HG03575 (cell line): ENCODE results near the gene ARHGEF35.
"Not testable (repeated sequence)": the region's sequence is repeated elsewhere in the genome, so short reads cannot be mapped to it uniquely, and the experiment has no call there.

Experiments used
- ATAC-seq: cut with Tn5 transposase; IDR thresholded peaks from one replicate; pipeline ENCODE4 v1.9.1; 2021; ENCODE audit not compliant: unreplicated experiment, insufficient number of reproducible peaks, low FRiP score; ENCODE audit errors: extremely low read depth

ARHGEF35 gene

GRCh38 chr7:144195212-144195872 is at the start of gene ARHGEF35:
Gene ARHGEF35 (minus strand): TSS chr7:144195833. CDS start chr7:144188383, 7,450 bp downstream.
- not testable (repeated sequence) for ATAC-seq

- ATAC-seq, result not testable (repeated sequence)
Measured at GRCh38 chr7:144245372-144245771, 49.7 kb upstream of the ARHGEF35 start.

DNA sequence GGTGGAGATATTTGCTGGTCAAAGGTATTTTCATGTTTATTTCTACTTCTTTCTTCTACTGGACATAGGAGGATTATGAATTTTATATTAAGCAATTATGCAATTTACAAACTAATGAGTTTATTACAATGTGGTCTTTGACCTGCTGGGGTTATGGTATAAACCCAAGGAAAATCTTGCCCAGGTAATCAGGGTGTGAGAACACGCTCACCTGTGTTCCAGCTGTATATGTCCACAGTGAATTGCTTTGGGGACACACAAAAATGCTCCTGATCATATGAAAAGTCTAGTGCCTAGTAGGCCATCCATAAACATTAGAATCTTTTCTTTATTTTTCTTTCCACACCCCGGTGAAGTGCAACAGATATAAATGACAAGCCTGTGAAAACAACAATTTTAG is 43.7 kb upstream of the ARHGEF35 start, which contains the start of gene OR2A42:
Gene OR2A42, minus strand, starts transcription at position 241 of the 400 bp plus-strand sequence. CDS start 6,762 bp downstream, outside the sequence.
- not testable (repeated sequence) for ATAC-seq

GRCh38 chr7:144238530-144239082 is 43.0 kb upstream of the ARHGEF35 start:
- not testable (repeated sequence) for ATAC-seq

DNA sequence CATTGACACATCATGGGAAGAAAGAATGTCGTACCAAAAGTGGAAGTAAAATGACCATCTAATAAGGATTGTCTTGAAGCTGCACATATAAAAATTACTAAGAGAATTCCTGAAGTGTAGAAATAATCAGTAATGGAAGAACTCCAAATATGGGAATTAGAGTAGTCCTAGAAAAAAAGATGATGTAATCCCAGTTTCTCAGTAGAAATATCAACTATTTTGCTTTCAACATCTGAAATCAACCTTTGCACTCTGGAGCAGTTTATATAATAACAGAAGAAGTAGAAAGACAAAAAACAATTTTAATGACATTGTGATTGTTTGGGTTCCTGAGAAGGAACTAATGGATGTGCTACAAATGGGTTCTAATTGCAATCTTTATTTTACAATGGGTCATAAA is 37.4 kb upstream of the ARHGEF35 start:
- not testable (repeated sequence) for ATAC-seq

DNA sequence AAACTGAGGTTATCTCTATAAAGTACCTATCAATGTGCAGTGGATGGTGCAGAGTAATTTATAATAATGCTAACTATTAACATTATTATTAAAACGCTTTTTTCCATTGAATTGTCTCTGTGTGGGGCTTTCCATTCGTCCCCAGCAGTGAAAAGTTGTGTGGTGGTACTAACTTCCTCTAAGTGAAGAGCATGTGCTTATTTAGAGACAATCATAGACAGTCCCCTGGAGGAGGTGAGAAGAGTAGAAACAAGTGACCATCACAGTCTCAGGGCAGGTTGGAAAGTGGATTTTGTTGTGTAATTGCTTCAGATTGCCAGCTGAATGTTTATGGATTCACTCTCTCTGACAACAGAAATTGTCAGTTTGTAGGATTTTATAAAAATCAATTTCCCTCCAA is 35.4 kb upstream of the ARHGEF35 start:
- ATAC-seq, result not testable (repeated sequence)

DNA sequence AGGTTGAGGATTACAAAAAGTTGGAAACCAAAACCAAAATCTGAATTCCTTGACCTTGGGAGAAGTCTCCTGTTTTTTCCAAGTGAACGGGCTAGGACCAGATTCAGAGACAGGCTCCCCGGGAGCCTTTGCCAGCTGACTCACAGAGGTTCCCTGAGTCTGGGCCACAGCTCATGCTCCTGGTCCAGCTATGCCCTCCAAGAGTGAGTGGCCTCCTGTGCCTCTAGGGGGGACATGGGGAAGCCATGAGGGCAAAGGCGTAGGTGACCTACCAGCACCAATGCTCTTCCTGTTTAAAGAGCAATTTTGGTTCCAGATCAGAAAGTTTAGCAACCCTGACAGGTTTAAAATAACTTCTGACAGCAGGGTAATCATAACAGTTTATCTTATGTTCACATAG is 33.2 kb upstream of the ARHGEF35 start:
- not testable (repeated sequence) for ATAC-seq

- ATAC-seq, result not testable (repeated sequence)
Measured at GRCh38 chr7:144226866-144227265, 31.2 kb upstream of the ARHGEF35 start.

- ATAC-seq, result not testable (repeated sequence)
Measured at GRCh38 chr7:144223675-144224074, 28.0 kb upstream of the ARHGEF35 start.

DNA sequence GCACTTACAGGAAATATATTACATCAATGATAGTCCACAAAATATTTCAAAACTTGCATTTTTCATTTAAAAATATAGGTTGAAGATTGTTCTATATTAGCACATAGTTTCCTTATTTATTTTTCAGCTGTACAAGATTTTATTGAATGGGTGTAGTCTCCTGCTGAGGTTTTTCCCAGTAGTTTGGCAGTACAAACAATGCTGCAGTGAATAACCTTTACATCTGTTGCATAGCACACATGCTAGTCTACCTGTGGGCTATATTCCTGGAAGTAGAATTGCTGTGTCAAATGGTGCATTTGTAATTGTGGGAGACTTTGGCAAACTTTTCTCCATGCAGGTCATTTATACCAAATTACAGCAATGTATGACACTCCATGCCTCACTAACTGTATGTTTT is 24.9 kb upstream of the ARHGEF35 start:
- ATAC-seq, result not testable (repeated sequence)

- ATAC-seq, result not testable (repeated sequence)
Measured at GRCh38 chr7:144219149-144219548, 23.5 kb upstream of the ARHGEF35 start.

DNA sequence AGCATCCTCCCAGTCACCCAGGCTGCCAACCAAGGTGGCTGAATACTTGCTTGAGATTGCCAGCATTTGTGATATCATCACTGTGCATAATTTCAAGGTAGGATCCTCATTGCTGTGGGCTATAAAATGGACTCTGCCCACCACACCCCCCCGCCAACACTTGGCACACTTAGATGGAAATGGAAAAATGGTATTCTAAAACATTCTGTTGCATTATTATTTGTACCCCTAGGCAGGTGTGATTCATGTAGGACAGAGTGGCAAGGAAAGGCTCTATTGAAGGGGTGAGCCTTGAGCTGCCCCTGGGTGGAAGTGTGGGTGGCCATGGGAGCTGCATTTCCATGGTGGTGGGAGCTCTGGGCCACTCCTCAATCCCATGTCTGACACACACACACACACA is 22.9 kb upstream of the ARHGEF35 start:
- not testable (repeated sequence) for ATAC-seq

- not testable (repeated sequence) for ATAC-seq
Measured at GRCh38 chr7:144217200-144217599, 21.6 kb upstream of the ARHGEF35 start.

DNA sequence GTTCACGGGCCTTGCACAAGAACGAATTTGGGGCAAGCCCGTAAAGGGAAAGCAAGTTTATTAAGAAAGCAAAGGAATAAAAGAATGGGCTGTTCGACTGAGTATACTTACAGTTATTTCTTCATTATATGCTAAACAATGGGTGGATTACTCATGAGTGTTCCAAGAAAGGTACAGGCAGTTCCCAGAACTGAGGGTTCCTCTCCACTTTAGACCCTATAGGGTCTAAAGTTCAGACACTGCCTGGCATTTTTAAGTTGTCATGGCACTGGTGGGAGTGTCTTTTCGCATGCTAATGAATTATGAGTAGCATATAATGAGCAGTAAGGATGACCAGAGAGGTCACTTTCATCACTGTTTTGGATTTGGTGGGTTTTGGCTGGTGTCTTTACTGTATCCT is 9.7 kb upstream of the ARHGEF35 start:
- ATAC-seq, result not testable (repeated sequence)

- not testable (repeated sequence) for ATAC-seq
Measured at GRCh38 chr7:144203086-144203485, 7.5 kb upstream of the ARHGEF35 start.

DNA sequence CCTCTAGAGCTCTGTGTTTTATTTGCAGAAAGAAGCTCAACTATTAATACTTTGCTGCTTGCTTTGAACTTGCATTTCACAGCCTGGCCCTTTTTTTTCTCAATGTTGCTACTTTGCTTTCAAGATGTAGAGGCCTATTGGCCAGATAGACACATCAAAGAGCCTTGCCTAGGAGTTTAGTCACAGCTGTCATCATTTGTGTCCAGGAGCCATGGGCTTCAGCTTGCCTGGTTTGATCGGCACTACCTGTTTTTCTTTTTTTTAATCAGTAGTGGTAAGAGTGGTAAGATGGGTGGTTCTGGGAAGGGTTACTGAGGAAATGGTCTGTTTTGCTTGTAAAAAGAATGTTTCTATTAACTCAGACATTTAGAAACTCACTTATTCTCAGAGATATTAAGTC is 6.3 kb upstream of the ARHGEF35 start:
- not testable (repeated sequence) for ATAC-seq

DNA sequence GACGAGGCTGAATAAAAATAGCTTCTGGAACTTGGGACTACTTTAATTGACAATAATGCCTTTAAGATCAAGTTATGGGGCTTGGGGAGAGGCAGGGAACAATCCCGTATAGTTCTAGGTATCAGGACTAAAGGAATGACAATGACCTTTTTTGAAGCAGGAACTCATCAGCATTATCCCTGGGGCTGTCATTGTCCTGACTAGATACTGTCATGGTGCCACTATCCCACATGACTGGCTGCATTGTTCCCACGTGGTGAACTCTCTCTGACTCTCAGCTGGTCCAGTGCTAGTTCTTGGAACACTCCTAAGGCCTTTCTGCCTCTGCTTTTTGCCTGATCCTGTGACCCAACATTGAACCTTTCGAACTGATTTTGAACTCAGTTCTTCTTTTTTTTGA is 3.3 kb upstream of the ARHGEF35 start:
- not testable (repeated sequence) for ATAC-seq

DNA sequence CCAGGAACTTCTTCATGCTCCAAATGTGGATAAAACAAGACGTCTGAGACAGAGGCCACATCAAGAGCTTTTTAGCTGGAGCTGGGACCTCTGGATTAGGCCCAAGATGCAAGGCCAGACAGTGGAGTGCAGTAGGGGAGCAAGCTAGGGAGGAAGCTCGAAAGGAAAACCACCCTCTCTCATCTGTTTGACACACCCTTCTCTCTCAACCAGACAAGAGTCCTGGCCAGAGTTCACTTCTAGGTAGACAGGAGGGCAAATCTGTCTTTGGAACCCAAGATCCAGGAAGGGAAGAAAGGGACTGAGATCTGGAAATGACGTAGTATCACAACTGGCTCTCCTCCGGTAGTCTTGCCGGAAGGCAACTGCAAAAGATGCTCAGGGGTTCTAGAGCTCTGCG is 1.2 kb downstream of the ARHGEF35 start:
- ATAC-seq, result not testable (repeated sequence)

- ATAC-seq, result not testable (repeated sequence)
Measured at GRCh38 chr7:144193782-144194181, 1.9 kb downstream of the ARHGEF35 start.

GRCh38 chr7:144188578-144189171 is 7.0 kb downstream of the ARHGEF35 start:
- not testable (repeated sequence) for ATAC-seq
